NCI-H748 (cell line): Measurements from ENCODE around the gene ETDC.
"Not testable (repeated sequence)": the region's sequence is repeated elsewhere in the genome, so short reads cannot be mapped to it uniquely, and the experiment has no call there.

ENCODE experiments used
- DNase-seq: peaks from one replicate; lab custom pipeline; 2025; ENCODE audit not compliant: unreplicated experiment; lab: John Stamatoyannopoulos, UW

Gene ETDC

GRCh38 chrX:135309430-135309923, at the start of gene ETDC:
ETDC (plus strand) TSS chrX:135309480; CDS start chrX:135309480, 0 bp downstream.
- DNase-seq: no peak

- not testable (repeated sequence) for DNase-seq
Observed at GRCh38 chrX:135260976-135261375, 48.3 kb upstream of the ETDC start.

DNA sequence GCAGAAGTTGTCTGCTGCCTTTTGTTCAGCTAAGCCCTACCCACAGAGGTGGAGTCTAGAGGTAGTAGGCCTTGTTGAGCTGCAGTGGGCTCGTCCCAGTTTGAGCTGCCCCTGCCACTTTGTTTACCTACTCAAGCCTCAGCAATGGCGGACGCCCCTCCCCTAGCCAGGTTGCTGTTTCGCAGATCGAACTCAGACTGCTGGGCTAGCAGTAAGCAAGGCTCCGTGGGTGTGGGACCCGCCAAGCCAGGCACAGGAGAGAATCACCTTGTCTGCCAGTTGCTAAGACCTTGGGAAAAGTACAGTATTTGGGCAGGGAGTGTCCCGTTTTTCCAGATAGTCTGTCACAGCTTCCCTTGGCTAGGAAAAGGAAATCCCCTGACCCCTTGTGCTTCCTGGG, 45.9 kb upstream of the ETDC start:
- DNase-seq: not testable (repeated sequence)

GRCh38 chrX:135264206-135264605, 45.1 kb upstream of the ETDC start:
- no peak for DNase-seq

DNA sequence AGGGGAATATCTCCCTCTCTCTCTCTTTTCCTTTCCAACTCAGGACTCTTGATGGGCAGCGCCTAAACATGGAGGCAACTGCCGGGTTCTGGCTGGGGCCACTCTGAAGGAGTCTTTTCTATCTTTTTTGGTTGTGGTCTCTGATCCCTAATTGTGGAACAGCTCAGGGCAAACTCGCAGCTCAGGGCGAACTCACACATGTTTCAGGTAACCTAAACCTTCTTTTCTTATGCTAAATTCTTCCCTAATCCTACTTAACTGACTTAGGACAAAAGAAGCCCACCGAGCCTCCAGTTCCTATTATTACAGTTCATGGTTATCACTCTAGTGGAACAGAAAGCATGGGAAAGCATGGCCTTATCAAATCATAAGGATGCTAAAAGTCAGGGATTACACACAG, 36.1 kb upstream of the ETDC start:
- no peak for DNase-seq

GRCh38 chrX:135275973-135276372, 33.3 kb upstream of the ETDC start:
- DNase-seq: no peak

DNA sequence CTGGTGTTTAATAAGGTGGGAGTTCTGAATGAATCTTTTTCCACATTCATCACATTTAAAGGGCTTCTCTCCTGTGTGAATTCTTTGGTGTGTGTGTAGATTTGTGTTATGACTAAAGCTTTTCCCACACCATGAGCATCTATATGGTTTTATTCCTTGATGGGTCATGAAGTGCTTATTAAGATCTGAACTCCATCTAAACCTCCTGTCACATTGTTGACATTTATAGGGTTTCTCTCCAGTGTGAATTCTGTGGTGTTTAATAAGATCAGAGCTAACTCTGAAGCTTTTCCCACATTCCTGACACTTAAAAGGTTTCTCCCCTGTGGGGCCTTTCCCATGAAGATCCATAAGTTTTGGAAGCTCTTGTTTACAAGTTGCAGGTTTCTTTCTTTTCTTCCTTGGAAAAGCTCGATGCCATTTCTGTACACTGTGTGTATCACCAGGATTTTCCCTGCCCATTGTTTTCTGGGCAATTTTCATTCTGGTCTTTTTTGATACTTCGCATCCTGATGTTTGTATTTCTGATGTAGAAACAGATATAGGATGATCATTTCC, 21.9 kb upstream of the ETDC start:
- DNase-seq: no peak

GRCh38 chrX:135295238-135295943, 13.9 kb upstream of the ETDC start:
- peak; percentile 69 for DNase-seq

DNA sequence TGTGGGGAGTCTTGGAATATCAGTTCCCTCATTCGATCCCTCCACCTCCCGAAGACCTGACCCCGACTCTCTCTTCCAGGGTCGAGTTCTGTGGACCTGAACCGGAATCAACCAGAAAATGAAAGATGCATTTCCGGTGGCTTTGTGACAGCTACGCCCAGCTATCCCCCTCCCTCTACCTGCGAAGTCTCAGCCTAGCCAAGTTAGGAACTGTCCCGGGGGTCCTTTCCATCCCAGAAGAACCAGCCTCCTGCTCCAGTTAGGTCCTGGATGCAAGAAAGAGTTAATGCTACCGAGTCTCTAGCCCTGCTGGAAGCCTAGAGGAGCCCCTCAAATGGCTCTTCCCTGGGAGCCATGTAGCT, 13.4 kb upstream of the ETDC start:
- DNase-seq: no peak

DNA sequence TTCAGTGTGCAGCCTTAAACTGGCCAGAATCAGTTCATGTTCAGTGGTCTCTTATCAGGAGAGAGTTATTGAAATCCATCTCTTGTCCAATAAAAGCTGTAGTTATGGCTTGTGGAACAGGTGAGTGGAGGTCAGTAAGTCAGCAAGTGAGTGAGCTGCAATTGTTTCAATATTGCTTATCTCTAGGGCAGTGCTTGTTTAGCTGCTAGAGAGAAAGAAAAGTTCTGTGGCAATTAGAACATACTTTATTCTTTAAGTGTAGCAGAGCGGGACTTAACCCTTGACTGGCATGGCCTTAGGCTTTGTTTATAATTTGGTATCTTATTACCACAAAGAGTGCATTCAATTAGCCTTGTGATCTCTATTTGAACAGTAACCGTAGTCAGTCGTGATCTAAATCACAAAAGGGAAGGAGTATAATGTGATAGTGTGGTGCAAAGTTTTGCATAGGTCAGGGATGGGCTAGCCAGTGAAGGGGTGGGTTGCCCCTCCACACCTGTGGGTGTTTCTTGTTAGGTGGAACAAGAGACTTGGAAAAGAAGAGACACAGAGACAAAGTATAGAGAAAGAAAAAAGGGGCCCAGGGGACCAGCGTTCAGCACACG, 6.9 kb upstream of the ETDC start:
- DNase-seq: peak; percentile 14

GRCh38 chrX:135304741-135305140, 4.5 kb upstream of the ETDC start:
- DNase-seq: no peak

GRCh38 chrX:135307171-135307570, 2.1 kb upstream of the ETDC start:
- no peak for DNase-seq

- DNase-seq: no peak
Observed at GRCh38 chrX:135308345-135308855, 880 bp upstream of the ETDC start.

DNA sequence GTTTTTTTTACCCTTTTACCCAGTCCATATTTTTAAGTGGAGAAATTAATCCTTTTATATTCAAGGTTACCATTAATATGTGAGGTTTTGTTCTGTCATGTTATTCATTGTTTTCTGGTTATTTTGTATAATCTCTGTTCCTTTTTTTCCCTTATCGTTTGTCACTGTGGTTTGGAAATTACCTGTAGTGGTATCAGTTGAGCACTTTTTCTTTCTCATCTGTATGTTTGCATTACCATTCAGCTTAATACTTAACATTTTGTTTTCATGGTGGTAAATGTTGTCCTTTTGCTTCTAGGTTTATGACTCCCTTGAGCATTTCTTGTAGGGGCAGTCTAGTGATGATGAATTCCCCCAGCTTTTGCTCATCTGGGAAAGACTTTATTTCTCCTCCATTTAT, 6.6 kb downstream of the ETDC start:
- no peak for DNase-seq

DNA sequence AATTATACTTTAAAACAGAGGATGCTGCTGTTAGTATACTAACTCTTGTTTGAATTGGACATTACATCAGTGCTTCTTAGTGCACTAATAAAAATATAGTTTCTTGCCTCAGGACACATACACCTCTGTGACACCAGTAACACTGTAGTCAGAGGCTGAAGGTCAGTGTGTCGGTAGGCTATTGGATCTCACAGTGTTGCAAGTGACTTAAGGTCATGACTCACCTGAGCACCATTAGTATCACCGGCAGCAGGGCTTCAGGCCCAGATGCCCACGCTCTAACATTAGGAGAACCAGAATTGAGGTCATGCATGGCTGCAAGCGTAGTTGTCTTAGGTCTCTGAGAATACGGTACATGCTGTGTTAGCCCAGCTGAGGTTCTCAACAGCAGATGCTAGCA, 15.2 kb downstream of the ETDC start:
- DNase-seq: no peak

DNA sequence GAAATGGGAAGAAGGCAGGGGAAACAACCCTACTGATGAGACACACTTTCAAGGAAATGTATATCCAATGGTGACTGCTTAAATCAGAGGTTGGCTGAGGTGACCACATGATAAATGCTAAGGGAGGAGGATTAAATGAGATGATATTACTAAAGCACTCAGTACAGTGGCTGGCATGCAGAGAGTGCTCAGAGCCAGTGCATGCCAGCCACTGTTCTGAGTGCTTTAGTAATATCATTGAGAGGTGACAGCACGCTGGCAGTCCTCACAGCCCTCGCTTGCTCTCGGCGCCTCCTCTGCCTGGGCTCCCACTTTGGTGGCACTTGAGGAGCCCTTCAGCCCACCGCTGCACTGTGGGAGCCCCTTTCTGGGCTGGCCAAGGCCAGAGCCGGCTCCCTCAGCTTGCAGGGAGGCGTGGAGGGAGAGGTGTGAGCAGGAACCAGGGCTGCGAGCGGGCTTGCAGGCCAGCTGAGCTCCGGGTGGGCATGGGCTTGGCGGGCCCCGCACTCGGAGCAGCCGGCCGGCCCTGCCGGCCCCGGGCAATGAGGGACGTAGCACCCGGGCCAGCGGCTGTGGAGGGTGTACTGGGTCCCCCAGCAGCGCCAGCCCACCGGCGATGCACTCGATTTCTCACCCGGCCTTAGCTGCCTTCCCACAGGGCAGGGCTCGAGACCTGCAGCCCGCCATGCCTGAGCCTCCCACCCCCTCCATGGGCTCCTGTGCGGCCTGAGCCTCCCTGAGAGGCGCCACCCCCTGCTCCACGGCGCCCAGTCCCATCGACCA, 15.9 kb downstream of the ETDC start:
- DNase-seq: not testable (repeated sequence)

DNA sequence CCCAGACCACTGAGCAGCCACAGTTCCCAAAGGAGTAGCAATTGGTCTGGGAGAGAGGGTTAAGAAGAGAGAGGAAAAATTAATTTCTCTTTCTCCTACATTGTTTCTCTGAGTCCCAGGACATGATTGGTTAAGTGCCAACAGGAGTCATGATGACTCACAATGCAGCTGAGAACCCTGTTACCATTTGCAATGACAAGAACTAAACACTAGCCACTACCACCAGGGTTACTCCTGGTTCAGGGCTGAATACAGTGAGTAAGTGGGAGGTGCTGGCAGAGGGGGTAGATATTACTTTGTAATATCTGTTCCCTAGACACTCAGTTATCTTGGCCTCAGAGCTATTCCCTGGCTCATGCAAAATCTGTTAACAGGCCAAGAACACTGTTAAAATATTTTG, 18.0 kb downstream of the ETDC start:
- DNase-seq: no peak

DNA sequence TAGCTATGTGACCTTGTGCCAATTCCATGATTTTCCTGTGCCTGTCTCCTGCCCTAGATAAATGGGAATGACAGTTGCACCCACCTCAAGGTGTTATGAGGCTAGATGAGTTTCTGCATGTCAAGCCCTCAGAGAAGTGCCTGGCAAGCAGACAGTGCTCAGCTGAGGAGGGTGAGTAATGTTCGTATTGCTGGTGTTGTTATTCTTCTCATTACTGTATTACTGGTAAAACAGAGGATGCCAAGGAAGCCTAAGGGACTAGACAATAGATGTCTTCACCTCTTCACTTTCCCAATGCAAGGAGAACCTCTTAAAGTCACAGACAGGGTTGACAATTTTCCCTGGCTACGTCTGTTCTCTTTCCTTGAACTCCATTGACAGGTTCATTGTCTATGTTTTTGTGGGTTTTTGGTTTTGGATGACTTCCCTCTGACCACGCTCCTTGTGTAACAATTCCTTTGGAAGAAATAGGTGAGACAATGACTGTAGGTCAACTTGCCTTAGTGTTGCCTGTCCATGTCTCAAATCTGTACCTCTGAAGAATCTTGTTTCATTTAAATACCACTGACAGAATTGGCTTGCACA, 19.2 kb downstream of the ETDC start:
- DNase-seq: no peak

GRCh38 chrX:135330706-135331105, 21.4 kb downstream of the ETDC start:
- DNase-seq: no peak

GRCh38 chrX:135331525-135331924, 22.2 kb downstream of the ETDC start:
- DNase-seq: no peak

DNA sequence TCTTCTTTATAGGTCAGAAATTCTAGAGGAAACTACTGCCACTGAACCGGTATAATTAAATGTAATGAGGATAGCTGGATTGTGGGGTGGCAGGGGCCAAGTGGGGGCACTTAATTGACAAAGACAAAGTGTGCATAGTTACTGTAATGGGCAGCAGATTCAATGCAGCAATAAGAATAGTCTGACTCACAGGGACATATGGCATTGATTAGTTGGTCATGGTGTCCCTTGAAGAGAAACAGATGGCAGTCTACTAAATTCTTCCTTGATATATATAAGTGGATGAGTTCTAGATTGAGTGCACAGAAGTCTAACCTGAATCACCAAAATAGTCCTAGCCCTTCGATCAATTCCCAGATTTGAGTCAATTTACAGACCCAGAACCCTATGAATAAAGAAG, 31.6 kb downstream of the ETDC start:
- no peak for DNase-seq
